Suprapubic skin (tissue), 4 donors: ENCODE results near the gene PGLYRP4. TPM values are rescaled to one million over a fixed set of nuclear protein-coding genes. Genes with fewer than 3 reads are reported as not detected.

Source experiments
- DNase-seq, 2 donors: peaks; one replicate each; pipeline ENCODE4 v3.0.0-alpha.2; 2019; ENCODE audit warnings: low spot score in 2 of 2
- H3K27ac ChIP-seq: fragments of 200-600 bp; sonication (generic); one replicate; pipeline ENCODE4 v1.5.1; 2019
- H3K27me3 ChIP-seq: fragments of 200-600 bp; sonication (generic); one replicate; pipeline ENCODE4 v1.5.1; 2019
- H3K36me3 ChIP-seq: fragments of 200-600 bp; sonication (generic); one replicate; pipeline ENCODE4 v1.5.1; 2019
- H3K4me1 ChIP-seq: fragments of 200-600 bp; sonication (generic); one replicate; pipeline ENCODE4 v1.5.1; 2019
- H3K4me3 ChIP-seq: fragments of 200-600 bp; sonication (generic); one replicate; pipeline ENCODE4 v1.5.1; 2019; ENCODE audit warnings: mild to moderate bottlenecking
- H3K9me3 ChIP-seq: fragments of 200-600 bp; sonication (generic); one replicate; pipeline ENCODE4 v1.5.1; 2019
- EP300 ChIP-seq: sonication (generic); formaldehyde crosslinking; IDR thresholded peaks from one replicate; pipeline ENCODE4 v1.6.1; 2017; ENCODE audit warnings: antibody characterized with exemption
- POLR2A ChIP-seq, 2 donors: fragments of 450-650 bp; IDR thresholded peaks; one replicate each; pipeline ENCODE4 v1.6.1; 2017; ENCODE audit warnings: antibody characterized with exemption in 2 of 2, mild to moderate bottlenecking in 2 of 2, moderate library complexity in 2 of 2
- POLR2AphosphoS5 ChIP-seq, 3 donors: sonication (generic); formaldehyde crosslinking; IDR thresholded peaks; one replicate each; pipeline ENCODE4 v1.6.1; 2017; ENCODE audit warnings: antibody characterized with exemption in 3 of 3
- WGBS: methylation state at CpG from one replicate; pipeline ENCODE4 v1.1.5; 2018; 5-methylcytosine and 5-hydroxymethylcytosine counted together
- total RNA-seq, 4 donors: library from RNA; depleted of rRNA; stranded (reverse); fragments of >200 nt; gene quantifications; one replicate each; pipeline ENCODE4 v1.1.0, GENCODE V29; 2016
- TF ChIP-seq, protein P1 (sequence below), 2 donors: fragments of 200-600 bp in 1 of 2; fragments of 450-650 bp in 1 of 2; sonication (generic) in 1 of 2; IDR thresholded peaks; one replicate each; pipeline ENCODE4 v1.5.1; 2016 to 2019; ENCODE audit warnings: antibody characterized with exemption in 2 of 2, mild to moderate bottlenecking in 1 of 2, moderate library complexity in 1 of 2

PGLYRP4 gene
- total RNA-seq, 4 donors from 2014 or later, result 13.0 to 35.0 (median 21.2) TPM

GRCh38 chr1:153390938-153391710, 42.5 kb upstream of the PGLYRP4 start, which contains the start of gene S100A8:
TSS of gene S100A8 (minus strand) at chr1:153391073. CDS start at chr1:153390535, 538 bp downstream.
- DNase-seq, result no peak
- peaks cover 5% of the 10 kb centered on the region for H3K27me3 ChIP-seq
- H3K9me3 ChIP-seq, result no peaks in the 10 kb centered on the region
- peak in 1 of 3 donors; percentile 27 for TF ChIP-seq POLR2AphosphoS5 (IDR thresholded peaks at IDR 0.05)
- TF ChIP-seq POLR2A (IDR thresholded peaks at IDR 0.05), result no peak
- TF ChIP-seq, protein P1, sequence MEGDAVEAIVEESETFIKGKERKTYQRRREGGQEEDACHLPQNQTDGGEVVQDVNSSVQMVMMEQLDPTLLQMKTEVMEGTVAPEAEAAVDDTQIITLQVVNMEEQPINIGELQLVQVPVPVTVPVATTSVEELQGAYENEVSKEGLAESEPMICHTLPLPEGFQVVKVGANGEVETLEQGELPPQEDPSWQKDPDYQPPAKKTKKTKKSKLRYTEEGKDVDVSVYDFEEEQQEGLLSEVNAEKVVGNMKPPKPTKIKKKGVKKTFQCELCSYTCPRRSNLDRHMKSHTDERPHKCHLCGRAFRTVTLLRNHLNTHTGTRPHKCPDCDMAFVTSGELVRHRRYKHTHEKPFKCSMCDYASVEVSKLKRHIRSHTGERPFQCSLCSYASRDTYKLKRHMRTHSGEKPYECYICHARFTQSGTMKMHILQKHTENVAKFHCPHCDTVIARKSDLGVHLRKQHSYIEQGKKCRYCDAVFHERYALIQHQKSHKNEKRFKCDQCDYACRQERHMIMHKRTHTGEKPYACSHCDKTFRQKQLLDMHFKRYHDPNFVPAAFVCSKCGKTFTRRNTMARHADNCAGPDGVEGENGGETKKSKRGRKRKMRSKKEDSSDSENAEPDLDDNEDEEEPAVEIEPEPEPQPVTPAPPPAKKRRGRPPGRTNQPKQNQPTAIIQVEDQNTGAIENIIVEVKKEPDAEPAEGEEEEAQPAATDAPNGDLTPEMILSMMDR (IDR thresholded peaks at IDR 0.05), result no peak
- TF ChIP-seq EP300, result no peak
- H3K4me1 ChIP-seq, result peaks cover 35% of the 10 kb centered on the region
- WGBS, result 42% methylated on average over 7 of the region's 7 CpGs
- no peaks in the 10 kb centered on the region for H3K36me3 ChIP-seq
- H3K4me3 ChIP-seq, result no peak within 1 kb of the TSS
- H3K27ac ChIP-seq, result no peak within 1 kb of the TSS

GRCh38 chr1:153389973-153390879, 41.6 kb upstream of the PGLYRP4 start:
- WGBS, result 62% methylated on average over 14 of the region's 17 CpGs
- no peak overlapping the region for H3K4me3 ChIP-seq

DNA sequence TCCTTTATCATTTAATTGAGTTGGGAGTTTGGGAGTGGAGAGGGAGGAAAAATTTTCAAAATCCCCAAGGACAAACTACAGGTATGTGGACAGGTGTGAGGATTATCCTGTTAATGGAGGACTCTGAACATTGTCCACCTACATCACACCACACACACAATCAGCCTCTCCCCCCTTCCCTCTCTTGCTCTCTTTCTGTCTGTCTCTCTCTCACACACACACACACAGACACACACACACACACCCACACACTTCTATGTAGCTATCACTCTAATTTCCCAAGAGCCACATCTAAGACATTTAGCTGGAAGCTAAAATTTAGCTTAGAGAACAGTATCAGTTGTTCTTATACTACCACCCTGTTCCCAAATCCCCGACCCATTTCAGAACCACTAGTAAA, 40.8 kb upstream of the PGLYRP4 start:
- H3K4me3 ChIP-seq, result no peak overlapping the region
- DNase-seq, result no peak
- H3K36me3 ChIP-seq, result no peaks in the 10 kb centered on the region
- TF ChIP-seq, protein P1 (IDR thresholded peaks at IDR 0.05), result no peak
- TF ChIP-seq POLR2A (IDR thresholded peaks at IDR 0.05), result no peak
- no peak for TF ChIP-seq POLR2AphosphoS5 (IDR thresholded peaks at IDR 0.05)
- no peak for TF ChIP-seq EP300
- WGBS, result 85% methylated on average over 1 of the region's 1 CpG
- no peak overlapping the region for H3K27ac ChIP-seq
- H3K9me3 ChIP-seq, result no peaks in the 10 kb centered on the region
- peaks cover 5% of the 10 kb centered on the region for H3K27me3 ChIP-seq
- H3K4me1 ChIP-seq, result peaks cover 24% of the 10 kb centered on the region

More at GRCh38 chr1:153389973-153390879, 41.6 kb upstream of the PGLYRP4 start:
- no peaks in the 10 kb centered on the region for H3K9me3 ChIP-seq
- H3K27ac ChIP-seq, result no peak overlapping the region
- H3K27me3 ChIP-seq, result peaks cover 5% of the 10 kb centered on the region
- peaks cover 32% of the 10 kb centered on the region for H3K4me1 ChIP-seq
- H3K36me3 ChIP-seq, result no peaks in the 10 kb centered on the region
- no peak for DNase-seq
- TF ChIP-seq, protein P1 (IDR thresholded peaks at IDR 0.05), result no peak
- TF ChIP-seq POLR2AphosphoS5 (IDR thresholded peaks at IDR 0.05), result no peak
- TF ChIP-seq EP300, result no peak
- no peak for TF ChIP-seq POLR2A (IDR thresholded peaks at IDR 0.05)

- Histone ChIP-seq H3K9me3 (no peaks in the 10 kb centered on the region), H3K27ac (no peak overlapping the region), H3K4me3 (no peak overlapping the region), H3K36me3 (no peaks in the 10 kb centered on the region), H3K27me3 (peaks cover 5% of the 10 kb centered on the region), H3K4me1 (peaks cover 23% of the 10 kb centered on the region)
- TF ChIP-seq, protein P1 (IDR thresholded peaks at IDR 0.05), result no peak
- no peak for TF ChIP-seq EP300
- TF ChIP-seq POLR2A (IDR thresholded peaks at IDR 0.05), result no peak
- no peak for TF ChIP-seq POLR2AphosphoS5 (IDR thresholded peaks at IDR 0.05)
- WGBS, result 76% methylated on average over 3 of the region's 4 CpGs
- no peak for DNase-seq
These were observed 39.1 kb upstream of the PGLYRP4 start for GRCh38 chr1:153387785-153388184.

- no peaks in the 10 kb centered on the region for H3K36me3 ChIP-seq
- H3K27ac ChIP-seq, result no peak overlapping the region
- peaks cover 23% of the 10 kb centered on the region for H3K4me1 ChIP-seq
- 97% methylated on average over 4 of the region's 4 CpGs for WGBS
- no peak for TF ChIP-seq POLR2A (IDR thresholded peaks at IDR 0.05)
- no peak for DNase-seq
- no peaks in the 10 kb centered on the region for H3K27me3 ChIP-seq
- no peaks in the 10 kb centered on the region for H3K9me3 ChIP-seq
- no peak overlapping the region for H3K4me3 ChIP-seq
These were observed 38.4 kb upstream of the PGLYRP4 start for GRCh38 chr1:153387001-153387400.
